DLD1 (cell line): ENCODE data around the gene TCF7L2.

Experiments
- in situ Hi-C: cut with HindIII; loops from 2 replicates; pipeline ENCODE4 v1.10.0; 2017; ENCODE audit warnings: low sequenced_read_pairs

TCF7L2 gene

DNA sequence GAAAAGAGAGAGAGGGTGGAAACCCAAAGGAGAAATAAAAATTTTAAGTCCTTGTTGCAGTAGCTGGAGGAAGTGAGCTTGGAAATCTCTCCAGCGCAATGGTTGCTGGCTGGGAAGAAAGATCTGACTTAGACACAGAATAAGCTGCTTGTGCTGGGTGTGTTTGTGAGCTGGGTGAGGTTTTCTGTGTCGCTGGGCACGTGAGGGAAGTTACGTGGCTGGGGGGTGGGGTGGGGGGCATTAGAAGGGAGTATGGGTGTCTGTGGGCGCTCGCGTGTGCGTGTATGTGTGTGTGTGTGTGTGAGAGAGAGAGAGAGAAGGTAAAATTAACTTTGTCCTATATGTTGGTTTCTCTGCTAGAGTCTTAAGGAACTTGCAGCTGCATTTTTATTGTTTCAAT lies 11.6 kb downstream of the TCF7L2 start:
- in situ Hi-C loops, result loop anchor here (25.0 kb wide), 1 partner anchor 424 kb away; no protein-coding TSS in a partner anchor

DNA sequence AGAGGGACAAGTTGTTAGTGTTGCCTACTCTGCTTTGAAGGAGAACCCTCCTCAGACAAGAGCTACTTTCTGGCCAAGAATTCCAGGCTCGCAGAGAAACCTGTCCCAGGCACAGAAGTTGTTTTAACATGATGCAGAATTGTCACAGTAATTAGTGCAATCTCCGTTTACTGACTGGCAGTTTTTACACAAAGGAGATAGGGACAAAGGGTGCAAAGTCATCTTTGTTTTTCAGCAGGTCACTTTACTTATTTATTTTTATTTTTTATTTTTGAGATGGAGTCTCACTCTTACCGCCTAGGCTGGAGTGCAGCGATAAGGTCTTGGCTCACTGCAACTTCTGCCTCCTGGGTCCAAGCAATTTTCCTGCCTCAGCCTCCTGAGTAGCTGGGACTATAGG lies 12.3 kb downstream of the TCF7L2 start:
- in situ Hi-C loops, result loop anchor here (25.0 kb wide), 1 partner anchor 425 kb away; no protein-coding TSS in a partner anchor

DNA sequence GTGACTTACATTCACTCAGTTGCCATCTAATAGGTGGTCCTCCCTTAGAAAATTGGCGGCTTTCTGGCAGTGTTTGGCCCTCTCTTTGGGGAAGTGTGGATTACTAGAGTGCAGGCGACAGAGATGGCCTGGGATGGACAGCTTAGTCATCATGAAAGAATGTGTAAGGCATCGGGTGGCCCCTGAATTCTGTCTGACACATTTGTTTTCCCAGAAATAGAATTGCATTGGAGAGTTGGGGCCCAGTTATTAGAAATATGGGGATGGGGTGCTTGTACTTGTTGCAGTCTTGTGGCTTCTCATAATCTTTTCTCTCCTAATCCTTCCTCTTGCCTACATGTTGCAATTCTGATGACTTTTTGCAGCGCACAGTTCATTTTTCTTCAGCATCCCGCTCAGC lies 13.8 kb downstream of the TCF7L2 start:
- in situ Hi-C loops, result loop anchor here (25.0 kb wide), 1 partner anchor 427 kb away; no protein-coding TSS in a partner anchor

DNA sequence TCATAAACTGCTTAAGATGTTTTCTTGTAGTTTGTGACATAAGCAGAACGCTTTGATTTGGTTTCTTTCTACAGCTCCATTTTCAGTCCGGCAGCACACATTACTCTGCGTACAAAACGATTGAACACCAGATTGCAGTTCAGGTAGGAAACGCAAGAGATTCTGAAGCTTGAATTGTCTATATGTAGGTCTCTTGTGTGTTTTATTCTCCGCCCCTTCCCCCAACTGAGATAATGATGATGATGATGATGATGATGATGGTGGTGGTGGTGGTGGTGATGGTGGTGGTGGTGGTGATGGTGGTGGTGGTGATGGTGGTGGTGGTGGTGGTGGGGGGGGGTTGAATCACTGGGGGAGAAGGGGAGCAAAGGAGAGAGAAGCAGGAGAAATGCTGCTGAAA lies 14.4 kb downstream of the TCF7L2 start:
- in situ Hi-C loops, result loop anchor here (25.0 kb wide), 1 partner anchor 427 kb away; no protein-coding TSS in a partner anchor

DNA sequence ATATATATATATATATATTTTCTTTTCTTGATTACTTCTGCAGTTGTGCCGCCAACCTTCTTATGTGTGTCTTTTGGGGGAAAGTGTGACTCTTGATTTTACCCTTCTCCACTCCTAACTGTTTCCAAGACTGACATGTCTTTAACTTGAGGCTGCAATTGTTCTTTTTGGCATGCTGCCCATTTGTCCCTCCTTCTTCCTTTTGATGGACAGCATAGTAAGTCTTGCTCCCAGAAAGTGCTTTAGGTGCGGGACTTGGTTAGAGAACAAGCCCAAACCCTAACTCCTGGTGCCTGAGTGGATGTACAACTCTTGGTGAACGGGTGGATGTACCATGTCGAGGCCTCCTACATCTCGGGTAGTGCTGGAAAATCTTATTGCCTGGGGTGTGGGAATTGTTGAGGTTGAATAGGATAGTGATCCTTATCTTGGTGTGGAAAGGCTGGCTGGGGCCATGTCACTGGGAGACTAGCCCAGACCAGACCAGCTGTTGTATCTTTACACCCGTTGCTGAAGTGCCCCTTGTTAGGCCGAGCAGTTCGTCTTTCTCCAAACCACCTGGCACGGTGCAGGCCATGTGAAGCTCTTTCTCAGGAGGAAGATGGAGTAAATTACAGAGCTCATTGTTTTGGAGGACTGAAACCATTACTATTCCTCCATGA lies 16.3 kb downstream of the TCF7L2 start:
- in situ Hi-C loops, result loop anchor here (25.0 kb wide), 1 partner anchor 429 kb away; no protein-coding TSS in a partner anchor

DNA sequence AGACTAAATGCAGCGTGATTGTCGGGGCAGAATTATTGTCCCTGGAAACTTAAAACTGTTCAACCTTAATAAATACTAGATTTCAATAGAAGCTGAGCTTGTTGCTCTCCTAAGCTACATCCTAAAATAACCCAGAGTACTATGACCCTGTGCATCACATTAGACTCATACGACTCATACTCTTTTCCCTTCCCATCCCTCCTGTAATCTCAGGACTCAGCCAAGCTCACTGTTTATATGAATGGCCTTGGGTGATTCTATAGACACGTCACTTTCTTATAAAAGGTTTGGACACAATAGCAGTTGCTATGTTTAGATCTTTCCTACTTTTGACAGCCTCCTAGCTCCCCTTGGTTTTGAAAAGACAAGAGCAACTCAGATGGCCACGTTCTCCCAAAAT lies 17.2 kb downstream of the TCF7L2 start:
- in situ Hi-C loops, result loop anchor here (25.0 kb wide), 1 partner anchor 430 kb away; no protein-coding TSS in a partner anchor

DNA sequence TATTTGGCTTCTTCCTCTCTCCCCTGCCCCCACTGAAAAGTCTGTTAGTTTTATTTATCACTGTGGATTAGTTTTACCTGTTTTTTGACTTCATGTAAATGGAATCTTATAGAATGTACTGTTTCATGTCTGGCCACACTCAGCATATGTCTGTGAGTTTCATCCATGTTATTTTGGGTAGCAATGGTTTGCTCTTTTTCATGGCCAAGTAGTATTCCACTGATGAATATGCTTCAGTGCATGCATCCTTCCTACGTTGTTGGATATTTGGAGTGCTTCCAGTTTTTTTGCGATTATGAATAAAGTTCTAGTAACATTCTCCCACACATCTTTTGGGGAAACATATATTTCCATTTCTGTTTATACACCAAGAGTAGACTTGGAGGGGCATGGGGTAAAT lies 19.1 kb downstream of the TCF7L2 start:
- in situ Hi-C loops, result loop anchor here (25.0 kb wide), 1 partner anchor 432 kb away; no protein-coding TSS in a partner anchor

DNA sequence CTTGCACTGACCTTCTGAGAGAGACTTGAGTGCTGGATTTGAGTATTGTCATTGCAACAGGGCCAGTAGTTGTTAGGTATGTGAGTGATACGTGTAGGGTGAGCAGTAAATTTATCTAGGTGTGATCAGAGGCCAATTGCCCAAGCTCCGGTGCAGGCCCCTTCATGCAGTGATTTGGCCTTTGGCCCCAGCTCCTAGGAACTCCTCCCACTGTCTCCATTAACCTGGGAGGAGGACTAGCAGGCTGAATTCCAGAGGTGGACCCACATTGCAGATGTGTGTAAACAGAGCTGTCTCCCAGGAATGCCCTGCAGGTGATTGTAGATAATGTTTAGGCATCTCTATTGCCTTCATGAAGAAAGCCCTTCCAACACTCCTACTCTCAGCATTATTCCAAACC lies 19.5 kb downstream of the TCF7L2 start:
- in situ Hi-C loops, result loop anchor here (25.0 kb wide), 1 partner anchor 432 kb away; no protein-coding TSS in a partner anchor

DNA sequence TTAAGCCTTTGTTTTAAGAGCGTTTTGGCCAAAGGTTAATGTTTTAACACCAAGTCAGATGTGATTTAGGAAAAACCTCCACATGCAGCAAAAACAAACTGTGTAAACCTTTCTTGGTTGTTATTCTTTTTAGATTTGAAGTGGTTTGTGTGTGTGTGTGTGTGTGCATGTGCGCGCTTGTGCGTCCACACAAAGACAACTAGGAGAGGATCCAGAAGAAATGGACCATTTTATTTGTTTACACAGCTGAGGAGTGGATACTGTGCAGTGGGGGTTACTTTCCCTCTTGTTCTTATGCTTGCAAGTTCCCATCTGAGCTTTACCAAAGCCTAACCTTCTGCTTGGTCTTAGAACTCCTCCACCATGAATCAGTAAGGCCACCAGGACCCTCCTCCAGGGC lies 20.0 kb downstream of the TCF7L2 start:
- in situ Hi-C loops, result loop anchor here (25.0 kb wide), 1 partner anchor 433 kb away; no protein-coding TSS in a partner anchor

DNA sequence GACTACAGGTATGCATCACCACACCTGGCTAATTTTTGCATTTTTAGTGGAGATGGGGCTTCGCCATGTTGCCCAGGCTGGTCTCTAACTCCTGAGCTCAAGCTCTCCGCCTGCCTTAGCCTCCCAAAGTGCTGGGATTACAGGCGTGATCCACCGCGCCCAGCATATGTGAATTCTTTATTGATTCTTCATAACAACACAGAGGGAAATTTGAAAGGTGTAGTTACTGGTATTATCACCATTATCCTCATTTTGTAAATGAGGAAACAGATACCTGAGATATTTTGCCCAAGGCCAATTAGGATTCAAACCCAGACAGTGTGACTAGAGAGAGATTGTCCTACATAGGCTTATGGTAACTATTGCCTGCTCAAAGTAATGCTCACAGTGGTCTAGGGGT lies 22.6 kb downstream of the TCF7L2 start:
- in situ Hi-C loops, result loop anchor here (25.0 kb wide), 1 partner anchor 435 kb away; no protein-coding TSS in a partner anchor

DNA sequence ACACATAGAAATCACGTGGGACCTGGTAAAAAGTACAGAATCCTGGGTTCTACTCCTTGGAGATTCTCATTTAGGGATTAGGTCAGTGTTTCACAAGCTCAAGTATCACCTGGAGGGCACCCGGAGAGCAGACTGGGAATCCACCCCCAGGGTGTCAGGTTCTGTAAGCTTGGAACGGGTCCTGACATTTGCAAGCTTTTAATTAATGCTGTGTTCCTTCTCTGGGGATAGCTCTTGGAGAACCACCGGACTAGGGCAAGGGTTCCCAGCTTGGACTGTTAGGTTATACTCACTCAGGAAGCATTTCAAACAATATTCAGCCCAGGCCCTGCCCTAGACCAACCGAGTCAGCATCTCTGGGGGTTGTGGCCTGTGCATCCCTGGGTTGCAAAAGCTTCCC lies 23.0 kb downstream of the TCF7L2 start:
- in situ Hi-C loops, result loop anchor here (25.0 kb wide), 1 partner anchor 436 kb away; no protein-coding TSS in a partner anchor

DNA sequence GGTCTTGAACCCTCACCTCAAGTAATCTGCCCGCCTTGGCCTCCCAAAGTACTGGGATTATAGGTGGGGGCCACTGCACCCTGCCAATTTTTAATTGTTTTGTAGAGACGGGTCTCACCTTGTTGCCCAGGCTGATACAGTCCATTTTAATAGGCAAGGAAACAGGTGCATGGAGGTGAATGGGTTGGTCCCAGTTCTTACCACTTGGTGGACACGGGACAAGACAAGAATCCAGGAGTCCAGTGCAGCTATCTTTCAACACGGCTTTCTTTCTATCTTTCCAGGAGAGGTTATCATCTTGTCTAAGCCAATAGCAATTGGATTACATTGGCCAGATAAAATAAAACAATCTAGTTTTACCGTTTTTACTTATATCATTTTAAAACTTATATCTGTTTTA lies 23.8 kb downstream of the TCF7L2 start:
- in situ Hi-C loops, result loop anchor here (25.0 kb wide), 1 partner anchor 437 kb away; no protein-coding TSS in a partner anchor

DNA sequence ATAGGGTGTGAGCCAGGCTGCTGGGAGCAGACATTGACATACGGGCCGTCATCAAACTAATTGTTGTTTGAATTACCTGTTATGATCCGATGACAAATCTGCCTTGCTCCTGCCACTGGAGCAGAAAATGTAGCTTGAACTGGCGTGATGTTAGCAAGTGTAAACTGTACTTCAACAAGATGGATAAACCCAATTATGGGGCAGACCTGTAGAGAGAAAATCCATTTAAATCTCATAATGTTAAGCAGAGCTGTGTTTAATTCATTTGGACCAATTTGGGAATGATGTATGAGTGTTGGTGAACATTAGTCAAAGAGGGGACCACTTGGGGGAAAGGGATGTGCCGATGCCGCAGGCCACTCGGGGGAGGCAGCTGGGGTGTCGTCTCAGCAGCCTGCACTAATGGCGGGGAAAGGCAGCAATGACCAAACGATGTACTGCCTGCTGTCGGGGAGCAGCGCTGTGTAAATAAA lies 27.4 kb downstream of the TCF7L2 start:
- in situ Hi-C loops, result no loop called here

DNA sequence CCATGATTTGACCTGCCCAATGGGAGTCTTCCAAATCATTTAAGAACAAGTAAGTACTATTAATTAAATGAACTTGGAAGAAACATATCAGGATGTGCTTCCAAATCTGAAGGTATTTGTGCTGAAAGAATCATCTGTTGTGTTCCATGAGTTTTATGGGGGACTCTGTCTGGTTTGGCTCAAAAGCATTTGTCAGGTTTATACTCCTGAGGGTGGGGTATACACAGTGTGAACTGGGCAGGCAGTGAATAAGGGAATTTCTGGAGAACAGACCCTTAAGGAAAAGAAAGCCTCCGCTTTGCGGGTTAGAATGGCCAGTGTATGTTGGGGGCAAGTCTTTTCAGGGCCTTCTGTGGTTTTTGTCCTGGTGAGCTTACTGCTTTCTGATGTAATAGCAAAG lies 29.9 kb downstream of the TCF7L2 start:
- in situ Hi-C loops, result no loop called here

DNA sequence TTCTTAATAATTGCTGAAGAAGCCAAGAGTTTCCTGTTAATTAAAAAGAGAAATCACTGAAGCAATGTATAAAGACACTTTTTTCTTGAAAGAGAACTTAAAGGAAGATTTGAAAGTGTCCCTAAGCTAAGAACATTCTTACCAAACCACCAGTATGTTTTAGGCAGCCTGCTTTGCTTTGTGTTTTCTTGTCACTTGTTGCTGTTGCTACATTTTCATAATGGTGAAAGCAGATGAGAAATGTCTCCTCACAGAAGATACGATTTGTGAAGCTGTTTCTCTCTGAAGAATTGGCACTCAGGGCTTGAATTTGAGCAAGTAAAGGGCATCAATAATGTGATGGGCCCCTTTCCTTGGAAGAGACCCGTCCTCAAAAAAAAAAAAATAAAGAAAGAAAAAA lies 30.9 kb downstream of the TCF7L2 start:
- in situ Hi-C loops, result no loop called here

DNA sequence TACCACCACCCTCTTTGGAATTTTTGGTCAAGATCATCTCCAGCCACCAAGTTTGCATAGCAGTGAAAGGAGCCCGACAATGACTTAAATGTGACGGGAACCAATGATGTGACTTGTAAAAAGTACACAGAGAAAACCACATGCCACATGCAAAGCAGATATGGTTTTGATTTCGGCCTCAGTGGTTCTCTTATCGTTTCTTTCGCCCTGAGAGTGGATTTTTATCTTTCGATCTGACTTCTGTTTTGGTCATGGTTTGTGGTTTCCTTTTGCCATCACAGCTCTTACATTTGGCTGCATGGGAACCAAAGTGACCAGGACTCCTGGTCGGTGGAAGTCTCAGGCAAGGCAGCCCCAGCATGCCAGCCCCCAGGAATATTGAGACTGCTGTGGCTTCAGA lies 31.5 kb downstream of the TCF7L2 start:
- in situ Hi-C loops, result no loop called here

DNA sequence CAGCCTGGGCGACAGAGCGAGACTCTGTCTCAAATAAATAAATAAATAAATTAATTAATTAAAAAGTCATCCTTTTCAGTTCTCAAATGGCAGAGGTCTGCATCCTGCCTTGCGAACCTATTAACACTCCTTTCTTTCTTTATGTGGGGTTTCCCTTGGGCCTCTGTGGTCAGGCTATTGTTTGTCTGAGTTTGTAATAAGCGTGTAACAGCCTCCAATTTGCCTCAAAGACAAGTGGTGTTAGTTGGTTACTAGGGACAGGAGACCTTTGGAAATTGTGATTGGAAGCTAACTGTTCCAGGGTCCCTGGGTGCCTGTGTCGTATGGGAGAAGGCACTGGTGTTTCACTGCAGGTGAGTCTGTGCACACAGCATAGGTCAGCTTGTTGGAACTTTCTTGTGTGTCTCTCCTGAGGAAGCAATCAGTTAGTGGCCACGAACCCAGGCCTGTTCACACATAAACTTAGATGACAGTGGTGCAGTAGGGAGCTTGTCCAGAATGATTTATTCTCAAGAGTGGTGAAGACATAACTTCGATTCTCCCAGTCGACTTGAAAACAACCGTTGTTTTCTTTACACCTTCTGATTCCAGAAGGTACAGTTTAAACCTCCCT lies 33.5 kb downstream of the TCF7L2 start:
- in situ Hi-C loops, result no loop called here

DNA sequence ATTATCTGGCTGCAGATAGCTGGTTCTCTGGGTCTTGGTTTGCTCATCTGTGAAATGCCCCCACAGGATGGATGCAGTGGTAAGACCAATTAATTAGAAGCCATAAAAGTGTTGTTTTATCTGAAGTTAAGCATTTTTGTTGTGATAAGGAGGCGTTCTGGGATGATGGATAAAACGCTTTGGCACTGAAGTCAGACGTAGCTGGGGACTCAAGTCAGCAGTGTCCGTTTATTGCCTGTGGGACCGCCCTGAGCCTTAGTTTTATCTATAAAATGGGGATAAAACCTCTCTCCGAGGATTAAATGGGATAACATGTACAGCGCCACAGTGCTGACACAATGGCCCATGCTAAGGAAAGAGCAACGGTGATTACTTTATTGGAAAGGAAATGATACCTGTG lies 34.7 kb downstream of the TCF7L2 start:
- in situ Hi-C loops, result no loop called here

DNA sequence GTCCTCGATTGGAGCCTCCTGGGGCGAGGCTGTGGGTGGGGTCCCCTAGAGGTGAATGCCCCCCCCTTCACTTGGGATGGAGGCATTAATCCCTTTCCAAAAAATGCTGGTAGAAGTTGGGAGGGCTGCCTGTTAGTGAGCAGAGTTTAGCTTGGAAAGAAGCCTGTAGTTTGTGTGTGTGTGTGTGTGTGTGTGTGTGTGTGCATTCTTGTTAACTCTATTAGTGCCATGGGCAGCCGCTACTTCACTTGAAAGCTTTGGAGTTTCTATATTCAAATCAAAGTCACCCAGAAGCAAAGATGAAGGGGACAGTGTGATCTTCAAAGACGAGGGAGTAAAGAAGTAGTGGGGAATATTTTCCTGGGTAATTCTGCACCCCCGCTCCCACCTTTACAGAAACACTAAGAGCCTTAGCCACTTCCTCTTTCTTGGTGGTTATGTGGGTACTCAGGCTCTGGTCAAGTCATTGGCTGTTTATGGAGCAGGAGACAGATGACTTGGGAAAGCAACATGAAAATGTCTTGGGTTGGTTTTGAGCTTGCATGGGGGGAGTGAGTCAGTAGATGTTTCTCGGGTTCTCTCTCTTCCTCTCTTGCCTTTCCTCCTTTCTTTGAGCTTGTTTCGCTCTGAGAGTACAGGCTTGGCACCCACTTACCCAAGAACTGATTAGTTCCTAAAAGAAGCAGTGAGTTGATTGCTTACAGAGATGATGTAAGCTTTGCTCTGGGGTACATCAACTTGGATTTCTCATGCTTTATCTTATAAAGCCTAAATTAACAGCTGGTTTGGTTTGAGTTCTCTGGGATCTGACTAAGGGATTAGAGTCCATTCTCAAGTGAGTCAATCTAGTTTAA lies 35.9 kb downstream of the TCF7L2 start:
- in situ Hi-C loops, result no loop called here

DNA sequence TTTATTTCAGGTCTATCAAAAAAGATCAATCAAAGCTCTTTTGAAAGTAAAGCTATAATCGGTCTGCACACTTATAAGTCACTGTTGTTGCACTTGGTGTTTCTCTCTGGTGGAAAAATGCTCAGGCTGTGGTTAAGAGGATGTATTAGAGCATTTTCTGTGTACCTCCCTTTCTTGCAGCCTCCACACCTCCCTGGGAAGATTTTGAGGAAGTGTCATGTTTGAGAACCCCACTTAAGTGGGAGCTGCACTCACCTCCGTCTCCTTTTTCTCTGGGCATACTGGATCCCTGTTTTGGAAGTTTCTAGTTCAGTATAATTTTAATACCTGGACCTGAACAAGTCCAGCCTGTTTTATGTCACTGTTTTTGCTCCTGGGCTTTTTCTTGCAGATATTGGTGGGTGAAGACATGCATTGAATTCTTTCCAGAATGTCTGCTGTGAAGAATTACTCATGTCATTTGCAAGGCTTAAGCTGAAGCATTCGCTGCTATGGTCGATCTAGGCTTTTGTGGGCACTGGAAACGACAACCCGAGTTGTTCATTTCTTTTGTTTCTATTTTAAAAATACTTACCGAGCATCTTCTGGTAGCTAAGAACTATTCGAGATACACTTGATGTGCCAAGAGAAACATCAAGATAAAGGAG lies 36.6 kb downstream of the TCF7L2 start:
- in situ Hi-C loops, result no loop called here
